PC-9 (cell line): ENCODE data around the gene RPL37A. TPM values are rescaled to one million over a fixed set of nuclear protein-coding genes. Genes with fewer than 3 reads are reported as not detected.

Experiments
- BruUV-seq: library from RNA; stranded (reverse); fragments of 400-500 nt; replicated peaks from 2 replicates; lab custom pipeline; 2021; lab: Mats Ljungman, UMichigan
- CTCF ChIA-PET: fragments of 300-600 bp; sonication (Branson Sonifier 250); formaldehyde crosslinking; loops from one replicate; lab custom pipeline; 2022; ENCODE audit warnings: antibody characterized with exemption; lab: Charles Lee
- POLR2A ChIA-PET: fragments of 300-600 bp; sonication (Branson Sonifier 250); formaldehyde crosslinking; loops from one replicate; lab custom pipeline; 2022; ENCODE audit warnings: antibody characterized with exemption; ENCODE audit not compliant: unreplicated experiment; lab: Charles Lee
- DNase-seq, 2 experiments: peaks; one replicate each; pipeline versions ENCODE4 v3.0.0 to v3.0.0-alpha.2; 2015 to 2022; ENCODE audit warnings: mixed read lengths in 1 of 2
- H2AFZ ChIP-seq: fragments of 200-600 bp; sonication (generic); 2 replicates; pipeline ENCODE4 v1.8.1; 2017; ENCODE audit warnings: antibody characterized with exemption
- H3F3A ChIP-seq: fragments of 200-600 bp; sonication (generic); 2 replicates; pipeline ENCODE4 v1.8.1; 2017; ENCODE audit warnings: antibody characterized with exemption, mild to moderate bottlenecking, low read depth; ENCODE audit not compliant: insufficient read depth
- H3K27ac ChIP-seq: fragments of 200-600 bp; sonication (generic); 2 replicates; pipeline ENCODE4 v1.6.1; 2016; ENCODE audit warnings: mixed run types
- H3K27me3 ChIP-seq: fragments of 200-600 bp; sonication (generic); 2 replicates; pipeline ENCODE4 v1.6.1; 2016; ENCODE audit warnings: low read depth, mixed run types; ENCODE audit not compliant: insufficient read depth
- H3K36me3 ChIP-seq: fragments of 200-600 bp; sonication (generic); 2 replicates; pipeline ENCODE4 v1.6.1; 2016; ENCODE audit warnings: low read depth, mixed run types
- H3K4me1 ChIP-seq: fragments of 200-600 bp; sonication (generic); replicated peaks from 2 replicates; pipeline ENCODE4 v1.6.1; 2016; ENCODE audit warnings: mixed run types; ENCODE audit not compliant: insufficient read depth
- H3K4me2 ChIP-seq: fragments of 200-600 bp; sonication (generic); 2 replicates; pipeline ENCODE4 v1.6.1; 2017; ENCODE audit warnings: mixed run types
- H3K4me3 ChIP-seq: fragments of 200-600 bp; sonication (generic); 2 replicates; pipeline ENCODE4 v1.6.1; 2016; ENCODE audit warnings: mixed run types
- H3K79me2 ChIP-seq: fragments of 200-600 bp; sonication (generic); 2 replicates; pipeline ENCODE4 v1.6.1; 2017; ENCODE audit warnings: low read depth, mixed run types
- H3K9me2 ChIP-seq: fragments of 200-600 bp; sonication (generic); 2 replicates; pipeline ENCODE4 v1.8.1; 2017; ENCODE audit warnings: mild to moderate bottlenecking; ENCODE audit not compliant: insufficient read depth
- H3K9me3 ChIP-seq: fragments of 200-600 bp; sonication (generic); 2 replicates; pipeline ENCODE4 v1.8.1; 2016; ENCODE audit warnings: low read depth; ENCODE audit not compliant: insufficient read depth
- H4K20me1 ChIP-seq: fragments of 200-600 bp; sonication (generic); 2 replicates; pipeline ENCODE4 v1.8.1; 2017; ENCODE audit not compliant: insufficient read depth
- EZH2 ChIP-seq: fragments of 200-600 bp; sonication (generic); IDR thresholded peaks from 2 replicates; pipeline ENCODE4 v1.8.0; 2017; ENCODE audit warnings: antibody characterized with exemption, low read depth
- intact Hi-C: fragments of 100-400 bp; cut with micrococcal nuclease; formaldehyde crosslinking; loops from one replicate; pipeline ENCODE4 v1.10.0; 2022; ENCODE audit not compliant: unreplicated experiment
- total RNA-seq: library from RNA; stranded (reverse); gene quantifications from 2 replicates; pipeline ENCODE4 v1.2.3, GENCODE V29; 2021
- TF ChIP-seq, protein P1 (sequence below): fragments of 200-600 bp; sonication (generic); conservative IDR thresholded peaks from 2 replicates; pipeline ENCODE4 v1.6.1; 2017; ENCODE audit warnings: mixed run types, antibody characterized with exemption, mild to moderate bottlenecking, moderate library complexity

The RPL37A gene
- total RNA-seq, 1 experiment from 2014 or later: 2,248 TPM

GRCh38 chr2:216507220-216508160, 8.8 kb downstream of the RPL37A start:
- peaks cover 65% of the 10 kb centered on the region for H3F3A ChIP-seq
- intact Hi-C loops: no loop called here
- no TSS peak for BruUV-seq

DNA sequence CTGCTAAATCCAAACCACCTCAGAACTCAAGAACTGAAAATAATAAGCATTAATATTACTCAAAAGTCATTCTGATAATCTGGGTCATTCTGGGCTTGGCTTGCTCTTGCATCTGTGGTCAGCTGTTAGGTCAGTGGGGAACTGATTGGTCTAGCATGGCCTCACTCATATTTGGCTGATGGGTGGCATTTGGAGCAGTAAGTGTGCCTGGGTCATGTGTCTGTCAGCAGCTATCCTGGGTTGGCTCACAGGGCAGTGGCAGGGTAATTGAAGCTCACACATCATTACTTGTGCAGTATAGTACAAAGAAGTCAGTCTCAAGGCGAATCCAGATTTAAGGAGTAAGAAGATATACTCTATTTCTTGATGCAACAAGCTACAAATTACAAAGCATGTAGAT, 9.6 kb downstream of the RPL37A start:
- DNase-seq: no peak
- no peak overlapping the region for H3K4me2 ChIP-seq
- no peaks in the 10 kb centered on the region for H3K27me3 ChIP-seq
- peaks cover 25% of the 10 kb centered on the region for H4K20me1 ChIP-seq
- no peaks in the 10 kb centered on the region for H3K9me3 ChIP-seq
- H3K36me3 ChIP-seq: peaks cover 14% of the 10 kb centered on the region
- H3F3A ChIP-seq: peaks cover 59% of the 10 kb centered on the region
- TF ChIP-seq EZH2: no peak
- TF ChIP-seq, protein P1, sequence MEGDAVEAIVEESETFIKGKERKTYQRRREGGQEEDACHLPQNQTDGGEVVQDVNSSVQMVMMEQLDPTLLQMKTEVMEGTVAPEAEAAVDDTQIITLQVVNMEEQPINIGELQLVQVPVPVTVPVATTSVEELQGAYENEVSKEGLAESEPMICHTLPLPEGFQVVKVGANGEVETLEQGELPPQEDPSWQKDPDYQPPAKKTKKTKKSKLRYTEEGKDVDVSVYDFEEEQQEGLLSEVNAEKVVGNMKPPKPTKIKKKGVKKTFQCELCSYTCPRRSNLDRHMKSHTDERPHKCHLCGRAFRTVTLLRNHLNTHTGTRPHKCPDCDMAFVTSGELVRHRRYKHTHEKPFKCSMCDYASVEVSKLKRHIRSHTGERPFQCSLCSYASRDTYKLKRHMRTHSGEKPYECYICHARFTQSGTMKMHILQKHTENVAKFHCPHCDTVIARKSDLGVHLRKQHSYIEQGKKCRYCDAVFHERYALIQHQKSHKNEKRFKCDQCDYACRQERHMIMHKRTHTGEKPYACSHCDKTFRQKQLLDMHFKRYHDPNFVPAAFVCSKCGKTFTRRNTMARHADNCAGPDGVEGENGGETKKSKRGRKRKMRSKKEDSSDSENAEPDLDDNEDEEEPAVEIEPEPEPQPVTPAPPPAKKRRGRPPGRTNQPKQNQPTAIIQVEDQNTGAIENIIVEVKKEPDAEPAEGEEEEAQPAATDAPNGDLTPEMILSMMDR: no peak
- H3K79me2 ChIP-seq: peaks cover under 1% of the 10 kb centered on the region; the same call in 1 of the 2 replicates
- no peaks in the 10 kb centered on the region for H3K9me2 ChIP-seq
- POLR2A ChIA-PET: no interaction called here
- BruUV-seq: no TSS peak
- no peaks in the 10 kb centered on the region for H3K4me1 ChIP-seq
- intact Hi-C loops: no loop called here
- no peak overlapping the region for H2AFZ ChIP-seq
- no peak overlapping the region for H3K4me3 ChIP-seq
- H3K27ac ChIP-seq: no peak overlapping the region
- CTCF ChIA-PET: interaction anchor here (0.6 kb wide), 2 partner anchors 13 to 17 kb away, joined by 3 to 4 read pairs; no protein-coding TSS in a partner anchor

More at GRCh38 chr2:216507220-216508160, 8.8 kb downstream of the RPL37A start:
- peaks cover 32% of the 10 kb centered on the region for H4K20me1 ChIP-seq
- TF ChIP-seq, protein P1: no peak
- TF ChIP-seq EZH2: no peak
- 0 out of 2 replicates have a peak overlapping the region, but pooled peaks have one; percentile 27 for H3K27ac ChIP-seq
- H3K4me2 ChIP-seq: no peak overlapping the region
- DNase-seq: no peak
- H3K9me2 ChIP-seq: no peaks in the 10 kb centered on the region
- H3K4me1 ChIP-seq: no peaks in the 10 kb centered on the region
- H2AFZ ChIP-seq: no peak overlapping the region
- ChIA-PET POLR2A (interaction anchor here (0.7 kb wide), 1 partner anchor 85 kb away, joined by 3 read pairs; no protein-coding TSS in a partner anchor), CTCF (interaction anchor here (0.6 to 1.2 kb wide), 3 partner anchors 12 to 159 kb away, joined by 3 to 4 read pairs (median 4); no protein-coding TSS in a partner anchor)
- peaks cover 7% of the 10 kb centered on the region; the same call in 1 of the 2 replicates for H3K79me2 ChIP-seq
- H3K4me3 ChIP-seq: no peak overlapping the region
- peaks cover 21% of the 10 kb centered on the region for H3K36me3 ChIP-seq
- no peaks in the 10 kb centered on the region for H3K27me3 ChIP-seq
- H3K9me3 ChIP-seq: no peaks in the 10 kb centered on the region

- BruUV-seq: no TSS peak
- Histone ChIP-seq H3K27me3 (no peaks in the 10 kb centered on the region), H3K36me3 (no peaks in the 10 kb centered on the region), H3K4me3 (no peak overlapping the region), H3K4me1 (0 out of 2 replicates have a peak, but pooled peaks cover 3% of the 10 kb centered on the region), H3K79me2 (no peaks in the 10 kb centered on the region), H3K27ac (no peak overlapping the region), H3K9me3 (no peaks in the 10 kb centered on the region), H3F3A (peaks cover 11% of the 10 kb centered on the region; the same call in 1 of the 2 replicates), H2AFZ (no peak overlapping the region), H3K4me2 (no peak overlapping the region), H3K9me2 (no peaks in the 10 kb centered on the region), H4K20me1 (no peaks in the 10 kb centered on the region)
- DNase-seq: peak in 1 of 2 experiments; percentile 34
- TF ChIP-seq, protein P1: peak; percentile 90
- TF ChIP-seq EZH2: no peak
- intact Hi-C loops: loop anchor here (2.0 to 5.0 kb wide), 2 partner anchors 994 to 1240 kb away; no protein-coding TSS in a partner anchor
- ChIA-PET CTCF (interaction anchor here (0.6 to 1.2 kb wide), 3 partner anchors 144 to 165 kb away, joined by 3 read pairs; no protein-coding TSS in a partner anchor), POLR2A (no interaction called here)
Measured at GRCh38 chr2:216516730-216517350, 18.2 kb downstream of the RPL37A start.
